Osteoblast (primary cell): Measurements from ENCODE around the gene ZMYND11. TPM values are rescaled to one million over a fixed set of nuclear protein-coding genes. Genes with fewer than 3 reads are reported as not detected.

Experiments used
- DNase-seq: peaks from one replicate; pipeline ENCODE4 v3.0.0; 2011; ENCODE audit warnings: low spot score, mixed read lengths; ENCODE audit not compliant: insufficient read length; ENCODE audit errors: missing footprints
- H2AFZ ChIP-seq: 2 replicates; pipeline ENCODE4 v1.6.0; 2011; ENCODE audit warnings: mild to moderate bottlenecking, low read length
- H3K27ac ChIP-seq: 2 replicates; pipeline ENCODE4 v1.5.1; 2011; ENCODE audit warnings: mild to moderate bottlenecking, low read depth, low read length, moderate library complexity
- H3K27me3 ChIP-seq: 2 replicates; pipeline ENCODE4 v1.6.0; 2012; ENCODE audit warnings: mild to moderate bottlenecking, control low read depth, inconsistent platforms, low read length, moderate library complexity; ENCODE audit not compliant: insufficient read depth
- H3K36me3 ChIP-seq: 2 replicates; pipeline ENCODE4 v1.5.1; 2011; ENCODE audit warnings: mild to moderate bottlenecking, low read length, control low read depth, moderate library complexity; ENCODE audit not compliant: insufficient read depth
- H3K4me1 ChIP-seq: 2 replicates; pipeline ENCODE4 v1.5.1; 2011; ENCODE audit warnings: mild to moderate bottlenecking, low read length, control low read depth, moderate library complexity; ENCODE audit not compliant: insufficient read depth
- H3K4me2 ChIP-seq: 2 replicates; pipeline ENCODE4 v1.6.0; 2011; ENCODE audit warnings: mild to moderate bottlenecking, low read length; ENCODE audit not compliant: insufficient read depth
- H3K4me3 ChIP-seq: fragments of 200-600 bp; sonication (generic); 3 replicates; pipeline ENCODE4 v1.5.1; 2012; ENCODE audit warnings: mild to moderate bottlenecking, low read length, inconsistent platforms; ENCODE audit not compliant: insufficient read depth
- H3K79me2 ChIP-seq: 2 replicates; pipeline ENCODE4 v1.6.0; 2012; ENCODE audit warnings: mild to moderate bottlenecking, low read length, control low read depth, inconsistent platforms; ENCODE audit not compliant: insufficient read depth
- H3K9me3 ChIP-seq: 2 replicates; pipeline ENCODE4 v1.5.1; 2011; ENCODE audit warnings: low read depth, low read length, control low read depth
- H4K20me1 ChIP-seq: 2 replicates; pipeline ENCODE4 v1.6.0; 2012; ENCODE audit warnings: mild to moderate bottlenecking, low read length, control low read depth; ENCODE audit not compliant: insufficient read depth
- total RNA-seq: library from RNA; depleted of rRNA; stranded (reverse); fragments of >200 nt; gene quantifications from 2 replicates; pipeline ENCODE4 v1.2.3, GENCODE V29; 2012
- TF ChIP-seq, protein P1 (sequence below): IDR thresholded peaks from 2 replicates; pipeline ENCODE4 v1.5.1; 2011; ENCODE audit warnings: mild to moderate bottlenecking, low read depth, low read length, moderate library complexity; ENCODE audit errors: extremely low read depth

Gene ZMYND11
- total RNA-seq, 1 donor, result 56.5 TPM

DNA sequence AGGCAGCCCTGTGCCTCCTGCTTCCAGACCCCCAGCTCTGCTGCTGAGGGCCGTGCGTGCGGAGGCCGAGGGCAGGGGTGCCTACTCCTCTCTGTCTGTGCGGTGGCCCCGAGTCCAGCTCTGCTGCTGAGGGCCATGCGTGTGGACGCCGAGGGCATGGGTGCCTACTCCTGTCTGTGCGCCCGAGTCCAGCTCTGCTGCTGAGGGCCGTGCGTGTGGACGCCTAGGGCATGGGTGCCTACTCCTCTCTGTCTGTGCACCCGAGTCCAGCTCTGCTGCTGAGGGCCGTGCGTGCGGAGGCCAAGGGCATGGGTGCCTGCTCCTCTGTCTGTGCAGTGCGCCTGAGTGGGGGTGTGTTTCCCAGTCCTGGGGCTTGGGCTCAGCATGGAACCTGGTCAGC is 142.7 kb downstream of the ZMYND11 start:
- TF ChIP-seq, protein P1, sequence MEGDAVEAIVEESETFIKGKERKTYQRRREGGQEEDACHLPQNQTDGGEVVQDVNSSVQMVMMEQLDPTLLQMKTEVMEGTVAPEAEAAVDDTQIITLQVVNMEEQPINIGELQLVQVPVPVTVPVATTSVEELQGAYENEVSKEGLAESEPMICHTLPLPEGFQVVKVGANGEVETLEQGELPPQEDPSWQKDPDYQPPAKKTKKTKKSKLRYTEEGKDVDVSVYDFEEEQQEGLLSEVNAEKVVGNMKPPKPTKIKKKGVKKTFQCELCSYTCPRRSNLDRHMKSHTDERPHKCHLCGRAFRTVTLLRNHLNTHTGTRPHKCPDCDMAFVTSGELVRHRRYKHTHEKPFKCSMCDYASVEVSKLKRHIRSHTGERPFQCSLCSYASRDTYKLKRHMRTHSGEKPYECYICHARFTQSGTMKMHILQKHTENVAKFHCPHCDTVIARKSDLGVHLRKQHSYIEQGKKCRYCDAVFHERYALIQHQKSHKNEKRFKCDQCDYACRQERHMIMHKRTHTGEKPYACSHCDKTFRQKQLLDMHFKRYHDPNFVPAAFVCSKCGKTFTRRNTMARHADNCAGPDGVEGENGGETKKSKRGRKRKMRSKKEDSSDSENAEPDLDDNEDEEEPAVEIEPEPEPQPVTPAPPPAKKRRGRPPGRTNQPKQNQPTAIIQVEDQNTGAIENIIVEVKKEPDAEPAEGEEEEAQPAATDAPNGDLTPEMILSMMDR, result no peak
- Histone ChIP-seq H3K27me3 (no peaks in the 10 kb centered on the region), H3K36me3 (peaks cover 42% of the 10 kb centered on the region)

DNA sequence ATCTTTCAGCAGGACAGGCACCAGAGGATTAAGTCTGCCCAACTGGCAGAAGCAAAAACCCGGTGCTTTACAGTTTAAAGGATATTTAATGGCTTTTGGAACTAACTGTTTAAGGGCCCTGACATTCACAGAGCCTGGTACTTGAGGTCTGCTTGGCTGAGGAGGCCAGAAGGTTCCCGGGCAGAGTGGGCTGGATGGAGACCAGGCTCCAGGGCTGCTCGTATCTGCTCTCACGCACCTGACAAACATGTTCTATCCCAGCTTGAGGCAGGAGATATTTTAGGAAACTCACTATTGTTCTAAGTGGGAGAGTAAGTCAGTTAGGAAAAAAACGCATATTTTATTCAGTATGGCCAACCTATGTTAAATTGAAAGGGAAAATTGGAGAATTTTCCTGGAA is 143.5 kb downstream of the ZMYND11 start:
- Histone ChIP-seq H3K4me2 (no peak overlapping the region), H3K79me2 (no peaks in the 10 kb centered on the region), H2AFZ (no peak overlapping the region), H3K36me3 (peaks cover 48% of the 10 kb centered on the region), H3K4me3 (no peak overlapping the region), H3K27ac (no peak overlapping the region), H3K4me1 (peaks cover 7% of the 10 kb centered on the region), H3K27me3 (no peaks in the 10 kb centered on the region), H4K20me1 (no peaks in the 10 kb centered on the region), H3K9me3 (no peaks in the 10 kb centered on the region)
- TF ChIP-seq, protein P1, result no peak
- DNase-seq, result no peak

More for the DNA sequence above, 142.7 kb downstream of the ZMYND11 start:
- Histone ChIP-seq H3K4me2 (no peak overlapping the region), H3K4me1 (peaks cover 7% of the 10 kb centered on the region), H3K9me3 (no peaks in the 10 kb centered on the region), H2AFZ (no peak overlapping the region), H4K20me1 (no peaks in the 10 kb centered on the region), H3K27ac (no peak overlapping the region), H3K4me3 (no peak overlapping the region), H3K79me2 (no peaks in the 10 kb centered on the region)
- no peak for DNase-seq

DNA sequence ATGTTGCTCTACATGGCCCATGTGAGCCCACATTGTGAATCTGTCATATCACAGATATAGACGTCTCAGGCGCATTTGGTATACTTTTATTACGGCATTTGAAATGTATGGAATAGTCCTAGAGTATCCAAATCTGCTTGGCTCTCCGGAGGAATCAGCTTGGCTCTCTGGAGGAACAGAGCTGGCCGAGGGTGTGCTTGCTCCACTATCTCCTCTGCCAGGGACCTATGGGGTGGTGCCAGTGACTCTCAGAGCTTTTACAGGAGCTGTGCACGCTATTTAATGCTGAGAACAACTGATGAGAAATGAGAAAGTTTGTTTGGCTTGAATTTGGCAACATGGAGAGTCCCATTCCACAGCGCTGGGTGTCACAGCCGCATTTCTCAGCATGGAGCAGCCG is 144.0 kb downstream of the ZMYND11 start:
- H3K27me3 ChIP-seq, result no peaks in the 10 kb centered on the region
- no peaks in the 10 kb centered on the region for H3K79me2 ChIP-seq
- H3K9me3 ChIP-seq, result no peaks in the 10 kb centered on the region
- no peaks in the 10 kb centered on the region for H4K20me1 ChIP-seq
- H3K4me2 ChIP-seq, result no peak overlapping the region
- no peak for DNase-seq
- H3K4me1 ChIP-seq, result peaks cover 7% of the 10 kb centered on the region
- H3K36me3 ChIP-seq, result peaks cover 52% of the 10 kb centered on the region
- H2AFZ ChIP-seq, result no peak overlapping the region
- no peak overlapping the region for H3K4me3 ChIP-seq
- TF ChIP-seq, protein P1, result no peak
- H3K27ac ChIP-seq, result no peak overlapping the region

DNA sequence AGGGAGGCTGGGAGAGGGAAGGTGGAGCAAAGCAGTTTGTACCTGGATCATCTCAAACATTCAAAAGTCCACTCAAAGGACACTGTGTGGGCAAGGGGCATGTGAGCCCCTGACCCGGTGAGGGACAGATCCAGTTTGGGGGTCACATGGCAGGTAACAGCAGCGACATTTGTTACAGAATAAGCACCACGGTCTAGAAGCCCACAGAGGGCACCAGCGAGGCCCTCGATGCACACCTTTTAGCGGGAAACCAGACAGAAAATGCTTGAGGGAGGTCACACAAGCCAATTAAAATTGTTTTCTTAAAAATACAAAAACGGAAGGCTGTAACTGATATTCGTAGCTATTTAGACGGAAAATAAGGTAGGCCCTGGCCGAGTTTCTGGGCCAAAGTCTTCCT is 144.4 kb downstream of the ZMYND11 start:
- H2AFZ ChIP-seq, result no peak overlapping the region
- H3K4me2 ChIP-seq, result no peak overlapping the region
- no peaks in the 10 kb centered on the region for H3K79me2 ChIP-seq
- peaks cover 7% of the 10 kb centered on the region for H3K4me1 ChIP-seq
- peaks cover 53% of the 10 kb centered on the region for H3K36me3 ChIP-seq
- no peak for DNase-seq
- H3K27ac ChIP-seq, result no peak overlapping the region
- no peaks in the 10 kb centered on the region for H3K9me3 ChIP-seq
- no peak overlapping the region for H3K4me3 ChIP-seq
- no peaks in the 10 kb centered on the region for H4K20me1 ChIP-seq
- no peaks in the 10 kb centered on the region for H3K27me3 ChIP-seq
- TF ChIP-seq, protein P1, result no peak
